ENCODE measurements around the gene CACNA1E.

DNA sequence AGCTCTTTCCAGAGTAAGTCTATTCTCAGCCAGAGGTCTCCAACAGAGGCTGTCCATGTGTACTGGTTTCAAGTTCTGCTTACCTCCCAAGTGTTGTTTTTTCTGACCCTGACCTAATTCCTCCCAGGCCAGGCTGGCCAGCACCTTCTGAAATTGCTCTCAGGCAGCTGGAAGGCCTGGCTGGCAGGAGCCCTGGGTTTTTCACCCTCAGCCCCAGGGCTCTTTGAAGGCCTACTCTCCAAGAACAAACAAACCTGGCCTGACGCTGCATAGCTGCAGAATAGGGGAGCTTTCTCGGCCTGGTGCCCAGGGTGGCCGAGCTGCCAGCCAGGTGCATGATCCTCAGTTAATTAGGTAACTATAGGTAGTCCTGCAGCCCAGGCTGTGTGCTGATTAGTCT is 147.5 kb downstream of the CACNA1E start:
- TF ChIP-seq POLR2AphosphoS5 (IDR thresholded peaks at IDR 0.05) (no peak), POLR2A (IDR thresholded peaks at IDR 0.05) (no peak)
- TF ChIP-seq, protein P1, sequence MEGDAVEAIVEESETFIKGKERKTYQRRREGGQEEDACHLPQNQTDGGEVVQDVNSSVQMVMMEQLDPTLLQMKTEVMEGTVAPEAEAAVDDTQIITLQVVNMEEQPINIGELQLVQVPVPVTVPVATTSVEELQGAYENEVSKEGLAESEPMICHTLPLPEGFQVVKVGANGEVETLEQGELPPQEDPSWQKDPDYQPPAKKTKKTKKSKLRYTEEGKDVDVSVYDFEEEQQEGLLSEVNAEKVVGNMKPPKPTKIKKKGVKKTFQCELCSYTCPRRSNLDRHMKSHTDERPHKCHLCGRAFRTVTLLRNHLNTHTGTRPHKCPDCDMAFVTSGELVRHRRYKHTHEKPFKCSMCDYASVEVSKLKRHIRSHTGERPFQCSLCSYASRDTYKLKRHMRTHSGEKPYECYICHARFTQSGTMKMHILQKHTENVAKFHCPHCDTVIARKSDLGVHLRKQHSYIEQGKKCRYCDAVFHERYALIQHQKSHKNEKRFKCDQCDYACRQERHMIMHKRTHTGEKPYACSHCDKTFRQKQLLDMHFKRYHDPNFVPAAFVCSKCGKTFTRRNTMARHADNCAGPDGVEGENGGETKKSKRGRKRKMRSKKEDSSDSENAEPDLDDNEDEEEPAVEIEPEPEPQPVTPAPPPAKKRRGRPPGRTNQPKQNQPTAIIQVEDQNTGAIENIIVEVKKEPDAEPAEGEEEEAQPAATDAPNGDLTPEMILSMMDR (IDR thresholded peaks at IDR 0.05 in 8 of 11, conservative IDR thresholded peaks at IDR 0.05 in 3 of 11) = no peak

All from spleen (tissue), 7 donors.